WTC11 (cell line): ENCODE measurements around the gene ABCB10. TPM values are rescaled to one million over a fixed set of nuclear protein-coding genes. Genes with fewer than 3 reads are reported as not detected.

Source experiments
- ATAC-seq: fragments of 200-7000 bp; cut with Tn5 transposase; 2 replicates; pipeline ENCODE4 v1.10.0; 2021; ENCODE audit warnings: mild to moderate bottlenecking, moderate library complexity
- CTCF ChIA-PET: fragments of 300-600 bp; sonication (Branson Sonifier 250); formaldehyde crosslinking; loops from one replicate; lab custom pipeline; 2021; ENCODE audit warnings: antibody characterized with exemption; lab: Charles Lee
- POLR2A ChIA-PET: fragments of 350-600 bp; sonication (Branson Sonifier 250); formaldehyde crosslinking; loops from one replicate; lab custom pipeline; 2021; ENCODE audit warnings: antibody characterized with exemption; lab: Charles Lee
- DNase-seq: peaks from one replicate; pipeline ENCODE4 v3.0.0; 2021; ENCODE audit warnings: low spot score
- H3K27ac Mint-ChIP-seq: 2 replicates; pipeline ENCODE4 v1.8.0; 2021; ENCODE audit warnings: mixed read lengths
- H3K27me3 Mint-ChIP-seq: 2 replicates; pipeline ENCODE4 v1.8.0; 2021; ENCODE audit warnings: low read depth, mild to moderate bottlenecking, moderate library complexity, mixed read lengths
- H3K36me3 Mint-ChIP-seq: 2 replicates; pipeline ENCODE4 v1.8.0; 2021; ENCODE audit warnings: mixed read lengths
- H3K4me1 Mint-ChIP-seq: 2 replicates; pipeline ENCODE4 v1.8.0; 2022; ENCODE audit warnings: mixed read lengths
- H3K4me3 Mint-ChIP-seq: 2 replicates; pipeline ENCODE4 v1.8.0; 2021; ENCODE audit warnings: mild to moderate bottlenecking, moderate library complexity, mixed read lengths
- H3K9me3 Mint-ChIP-seq: 2 replicates; pipeline ENCODE4 v1.8.0; 2021; ENCODE audit warnings: mixed read lengths
- CREB1 ChIP-seq: sonication (generic); formaldehyde crosslinking; IDR thresholded peaks from 2 replicates; pipeline ENCODE4 v1.8.0; 2023; ENCODE audit warnings: mild to moderate bottlenecking, missing genetic modification reagents
- ELF4 ChIP-seq: sonication (generic); formaldehyde crosslinking; IDR thresholded peaks from 2 replicates; pipeline ENCODE4 v1.8.1; 2022; ENCODE audit warnings: low read depth, mild to moderate bottlenecking, moderate library complexity, missing genetic modification reagents
- FOXJ3 ChIP-seq: sonication (generic); formaldehyde crosslinking; IDR thresholded peaks from 2 replicates; pipeline ENCODE4 v1.9.0; 2021; ENCODE audit warnings: missing genetic modification reagents, mild to moderate bottlenecking, borderline replicate concordance
- GABPB1 ChIP-seq: sonication (generic); formaldehyde crosslinking; IDR thresholded peaks from 2 replicates; pipeline ENCODE4 v1.8.1; 2023; ENCODE audit warnings: mild to moderate bottlenecking, missing genetic modification reagents
- JAZF1 ChIP-seq: fragments of 250-450 bp; sonication (Bioruptor Pico); IDR thresholded peaks from 2 replicates; pipeline ENCODE4 v1.9.0; 2021; ENCODE audit warnings: moderate library complexity, mild to moderate bottlenecking, inconsistent platforms
- KAT7 ChIP-seq: sonication (generic); formaldehyde crosslinking; IDR thresholded peaks from 2 replicates; pipeline ENCODE4 v1.8.1; 2023; ENCODE audit warnings: missing genetic modification reagents, mild to moderate bottlenecking, borderline replicate concordance
- PRRX2 ChIP-seq: fragments of 250-450 bp; sonication (Bioruptor Pico); IDR thresholded peaks from 2 replicates; pipeline ENCODE4 v1.8.0; 2021; ENCODE audit warnings: mild to moderate bottlenecking
- ZBTB21 ChIP-seq: sonication (generic); formaldehyde crosslinking; IDR thresholded peaks from 2 replicates; pipeline ENCODE4 v1.8.1; 2023; ENCODE audit warnings: mild to moderate bottlenecking, missing genetic modification reagents, borderline replicate concordance
- ZNF121 ChIP-seq: sonication (generic); formaldehyde crosslinking; IDR thresholded peaks from 2 replicates; pipeline ENCODE4 v1.8.0; 2023; ENCODE audit warnings: missing genetic modification reagents
- ZNF138 ChIP-seq: sonication (generic); formaldehyde crosslinking; conservative IDR thresholded peaks from 2 replicates; pipeline ENCODE4 v1.8.1; 2022; ENCODE audit warnings: mild to moderate bottlenecking, moderate library complexity, missing genetic modification reagents
- ZNF671 ChIP-seq: fragments of 250-450 bp; sonication (Bioruptor Pico); IDR thresholded peaks from 2 replicates; pipeline ENCODE4 v1.8.0; 2021; ENCODE audit warnings: mild to moderate bottlenecking
- total RNA-seq: library from RNA; stranded (reverse); gene quantifications from 3 replicates; pipeline ENCODE4 v1.2.3, GENCODE V29; 2021
- TF ChIP-seq, protein P1 (sequence below): sonication (generic); formaldehyde crosslinking; conservative IDR thresholded peaks from 2 replicates; pipeline ENCODE4 v1.8.1; 2022; ENCODE audit warnings: mild to moderate bottlenecking, missing genetic modification reagents
- TF ChIP-seq, protein P2 (sequence below): sonication (generic); formaldehyde crosslinking; IDR thresholded peaks from 2 replicates; pipeline ENCODE4 v1.8.1; 2023; ENCODE audit warnings: mild to moderate bottlenecking, missing genetic modification reagents, borderline replicate concordance
- TF ChIP-seq, protein P3 (sequence below): sonication (generic); formaldehyde crosslinking; IDR thresholded peaks from 2 replicates; pipeline ENCODE4 v1.8.1; 2023; ENCODE audit warnings: mild to moderate bottlenecking, moderate library complexity, missing genetic modification reagents
- TF ChIP-seq, protein P4 (sequence below): fragments of 250-450 bp; sonication (Bioruptor Pico); IDR thresholded peaks from 2 replicates; pipeline ENCODE4 v1.9.0; 2021; ENCODE audit warnings: moderate library complexity, mild to moderate bottlenecking, inconsistent platforms, borderline replicate concordance
- TF ChIP-seq, protein P5 (sequence below): fragments of 250-450 bp; sonication (Bioruptor Pico); IDR thresholded peaks from 2 replicates; pipeline ENCODE4 v1.9.0; 2021; ENCODE audit warnings: mild to moderate bottlenecking
- TF ChIP-seq, protein P6 (sequence below): fragments of 250-450 bp; sonication (Bioruptor Pico); IDR thresholded peaks from 2 replicates; pipeline ENCODE4 v1.8.0; 2021; ENCODE audit warnings: mild to moderate bottlenecking
- TF ChIP-seq, protein P7 (sequence below): sonication (generic); formaldehyde crosslinking; conservative IDR thresholded peaks from 2 replicates; pipeline ENCODE4 v1.8.1; 2023; ENCODE audit warnings: mild to moderate bottlenecking, low read depth, missing genetic modification reagents, moderate library complexity
- TF ChIP-seq, protein P8 (sequence below): fragments of 250-450 bp; sonication (Bioruptor Pico); conservative IDR thresholded peaks from 2 replicates; pipeline ENCODE4 v1.9.0; 2021; ENCODE audit warnings: mild to moderate bottlenecking

Gene ABCB10
- total RNA-seq, 1 experiment from 2014 or later = 11.0 TPM

DNA sequence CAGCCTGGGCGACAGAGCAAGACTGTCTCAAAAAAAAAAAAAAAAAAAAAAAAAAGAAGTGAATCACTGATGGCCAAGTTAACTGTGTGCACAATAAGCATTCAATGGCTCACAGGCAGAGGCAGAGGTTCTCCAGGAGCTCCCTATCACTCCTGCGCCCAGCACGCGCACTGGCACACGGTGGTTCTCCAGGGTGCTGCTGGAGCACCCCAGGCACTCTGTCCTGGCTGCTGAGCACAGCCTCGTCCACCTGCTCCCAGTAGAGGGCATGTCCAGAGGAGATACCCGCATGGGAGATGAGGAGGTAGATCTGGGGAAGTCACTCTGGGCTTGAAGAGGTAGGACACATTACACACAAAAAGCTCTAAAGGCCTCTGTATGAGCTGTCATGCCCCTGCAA, 28.9 kb downstream of the ABCB10 start (continued):
- TF ChIP-seq, protein P1, sequence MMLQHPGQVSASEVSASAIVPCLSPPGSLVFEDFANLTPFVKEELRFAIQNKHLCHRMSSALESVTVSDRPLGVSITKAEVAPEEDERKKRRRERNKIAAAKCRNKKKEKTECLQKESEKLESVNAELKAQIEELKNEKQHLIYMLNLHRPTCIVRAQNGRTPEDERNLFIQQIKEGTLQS (CRISPR knock-in tag) = no peak
- TF ChIP-seq ZNF138 (CRISPR knock-in tag) = no peak
- TF ChIP-seq, protein P2, sequence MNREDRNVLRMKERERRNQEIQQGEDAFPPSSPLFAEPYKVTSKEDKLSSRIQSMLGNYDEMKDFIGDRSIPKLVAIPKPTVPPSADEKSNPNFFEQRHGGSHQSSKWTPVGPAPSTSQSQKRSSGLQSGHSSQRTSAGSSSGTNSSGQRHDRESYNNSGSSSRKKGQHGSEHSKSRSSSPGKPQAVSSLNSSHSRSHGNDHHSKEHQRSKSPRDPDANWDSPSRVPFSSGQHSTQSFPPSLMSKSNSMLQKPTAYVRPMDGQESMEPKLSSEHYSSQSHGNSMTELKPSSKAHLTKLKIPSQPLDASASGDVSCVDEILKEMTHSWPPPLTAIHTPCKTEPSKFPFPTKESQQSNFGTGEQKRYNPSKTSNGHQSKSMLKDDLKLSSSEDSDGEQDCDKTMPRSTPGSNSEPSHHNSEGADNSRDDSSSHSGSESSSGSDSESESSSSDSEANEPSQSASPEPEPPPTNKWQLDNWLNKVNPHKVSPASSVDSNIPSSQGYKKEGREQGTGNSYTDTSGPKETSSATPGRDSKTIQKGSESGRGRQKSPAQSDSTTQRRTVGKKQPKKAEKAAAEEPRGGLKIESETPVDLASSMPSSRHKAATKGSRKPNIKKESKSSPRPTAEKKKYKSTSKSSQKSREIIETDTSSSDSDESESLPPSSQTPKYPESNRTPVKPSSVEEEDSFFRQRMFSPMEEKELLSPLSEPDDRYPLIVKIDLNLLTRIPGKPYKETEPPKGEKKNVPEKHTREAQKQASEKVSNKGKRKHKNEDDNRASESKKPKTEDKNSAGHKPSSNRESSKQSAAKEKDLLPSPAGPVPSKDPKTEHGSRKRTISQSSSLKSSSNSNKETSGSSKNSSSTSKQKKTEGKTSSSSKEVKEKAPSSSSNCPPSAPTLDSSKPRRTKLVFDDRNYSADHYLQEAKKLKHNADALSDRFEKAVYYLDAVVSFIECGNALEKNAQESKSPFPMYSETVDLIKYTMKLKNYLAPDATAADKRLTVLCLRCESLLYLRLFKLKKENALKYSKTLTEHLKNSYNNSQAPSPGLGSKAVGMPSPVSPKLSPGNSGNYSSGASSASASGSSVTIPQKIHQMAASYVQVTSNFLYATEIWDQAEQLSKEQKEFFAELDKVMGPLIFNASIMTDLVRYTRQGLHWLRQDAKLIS (CRISPR knock-in tag) = no peak
- TF ChIP-seq, protein P3, sequence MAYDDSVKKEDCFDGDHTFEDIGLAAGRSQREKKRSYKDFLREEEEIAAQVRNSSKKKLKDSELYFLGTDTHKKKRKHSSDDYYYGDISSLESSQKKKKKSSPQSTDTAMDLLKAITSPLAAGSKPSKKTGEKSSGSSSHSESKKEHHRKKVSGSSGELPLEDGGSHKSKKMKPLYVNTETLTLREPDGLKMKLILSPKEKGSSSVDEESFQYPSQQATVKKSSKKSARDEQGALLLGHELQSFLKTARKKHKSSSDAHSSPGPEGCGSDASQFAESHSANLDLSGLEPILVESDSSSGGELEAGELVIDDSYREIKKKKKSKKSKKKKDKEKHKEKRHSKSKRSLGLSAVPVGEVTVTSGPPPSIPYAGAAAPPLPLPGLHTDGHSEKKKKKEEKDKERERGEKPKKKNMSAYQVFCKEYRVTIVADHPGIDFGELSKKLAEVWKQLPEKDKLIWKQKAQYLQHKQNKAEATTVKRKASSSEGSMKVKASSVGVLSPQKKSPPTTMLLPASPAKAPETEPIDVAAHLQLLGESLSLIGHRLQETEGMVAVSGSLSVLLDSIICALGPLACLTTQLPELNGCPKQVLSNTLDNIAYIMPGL (CRISPR knock-in tag) = no peak
- TF ChIP-seq, all 79 proteins: peak for 0

DNA sequence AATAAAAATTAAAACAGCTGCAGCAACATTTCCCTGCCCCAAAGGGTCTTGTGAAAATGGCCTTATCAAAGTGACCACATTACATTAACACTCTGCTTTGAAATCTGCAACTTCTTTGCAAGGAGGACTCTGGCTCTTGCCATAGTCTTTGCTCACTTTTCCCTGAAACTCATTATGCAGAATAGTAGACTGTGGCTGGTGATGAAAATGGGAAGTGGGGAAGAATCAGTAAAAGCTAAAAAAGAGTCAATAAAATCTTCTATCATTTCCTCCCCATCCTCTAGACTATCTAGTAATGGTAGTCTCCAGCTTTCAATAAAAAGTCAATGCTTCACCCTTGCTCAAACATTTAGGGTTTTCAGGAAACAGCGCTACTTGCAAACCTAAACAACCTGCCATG, 31.8 kb downstream of the ABCB10 start:
- Mint-ChIP-seq H3K4me1 (no peaks in the 10 kb centered on the region), H3K27ac (no peak overlapping the region), H3K9me3 (no peaks in the 10 kb centered on the region), H3K4me3 (no peak overlapping the region), H3K36me3 (peaks cover 32% of the 10 kb centered on the region), H3K27me3 (no peaks in the 10 kb centered on the region)
- ChIA-PET CTCF (interaction anchor here (1.7 to 2.2 kb wide), 2 partner anchors 11 to 32 kb away, joined by 6 to 8 read pairs; partner anchors contain the start of gene ABCB10), POLR2A (no interaction called here)
- TF ChIP-seq, protein P4, sequence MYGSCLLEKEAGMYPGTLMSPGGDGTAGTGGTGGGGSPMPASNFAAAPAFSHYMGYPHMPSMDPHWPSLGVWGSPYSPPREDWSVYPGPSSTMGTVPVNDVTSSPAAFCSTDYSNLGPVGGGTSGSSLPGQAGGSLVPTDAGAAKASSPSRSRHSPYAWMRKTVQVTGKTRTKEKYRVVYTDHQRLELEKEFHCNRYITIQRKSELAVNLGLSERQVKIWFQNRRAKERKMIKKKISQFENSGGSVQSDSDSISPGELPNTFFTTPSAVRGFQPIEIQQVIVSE = no peak
- TF ChIP-seq ZBTB21 (CRISPR knock-in tag) = no peak
- ATAC-seq (no peak), DNase-seq (no peak)

DNA sequence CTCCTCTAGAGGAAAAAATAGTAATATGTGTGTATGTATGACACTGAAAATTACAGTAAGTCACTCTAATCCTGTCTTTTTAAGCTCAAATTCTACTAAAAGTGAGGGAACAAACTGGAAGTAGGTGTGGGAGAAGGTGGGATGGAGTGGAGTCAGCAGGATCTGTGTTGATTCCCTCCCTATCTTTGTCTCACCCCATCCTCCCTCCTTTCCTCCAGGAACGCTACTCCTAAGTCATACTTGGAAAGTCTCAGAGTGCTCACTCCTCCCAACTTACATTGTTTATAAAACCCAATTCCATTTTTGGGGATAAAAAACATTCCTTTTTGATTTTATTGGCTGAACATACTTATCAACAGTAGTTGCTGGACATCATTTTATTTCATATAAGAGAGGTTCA, 35.5 kb downstream of the ABCB10 start:
- ChIA-PET POLR2A (no interaction called here), CTCF (no interaction called here)
- H3K27me3 Mint-ChIP-seq = no peaks in the 10 kb centered on the region
- no peaks in the 10 kb centered on the region for H3K9me3 Mint-ChIP-seq
- H3K36me3 Mint-ChIP-seq = peaks cover 21% of the 10 kb centered on the region
- ATAC-seq (no peak), DNase-seq (no peak)
- H3K4me1 Mint-ChIP-seq = no peaks in the 10 kb centered on the region
- no peak overlapping the region for H3K27ac Mint-ChIP-seq
- H3K4me3 Mint-ChIP-seq = no peak overlapping the region
- TF ChIP-seq KAT7 (no peak), ZNF121 (CRISPR knock-in tag) (no peak), CREB1 (CRISPR knock-in tag) (no peak), ZNF138 (CRISPR knock-in tag) (no peak), PRRX2 (no peak), ELF4 (CRISPR knock-in tag) (no peak), FOXJ3 (CRISPR knock-in tag) (no peak), JAZF1 (CRISPR knock-in tag) (no peak), GABPB1 (no peak), ZNF671 (no peak)
- TF ChIP-seq, protein P5, sequence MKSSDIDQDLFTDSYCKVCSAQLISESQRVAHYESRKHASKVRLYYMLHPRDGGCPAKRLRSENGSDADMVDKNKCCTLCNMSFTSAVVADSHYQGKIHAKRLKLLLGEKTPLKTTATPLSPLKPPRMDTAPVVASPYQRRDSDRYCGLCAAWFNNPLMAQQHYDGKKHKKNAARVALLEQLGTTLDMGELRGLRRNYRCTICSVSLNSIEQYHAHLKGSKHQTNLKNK (CRISPR knock-in tag) = no peak
- TF ChIP-seq, protein P6, sequence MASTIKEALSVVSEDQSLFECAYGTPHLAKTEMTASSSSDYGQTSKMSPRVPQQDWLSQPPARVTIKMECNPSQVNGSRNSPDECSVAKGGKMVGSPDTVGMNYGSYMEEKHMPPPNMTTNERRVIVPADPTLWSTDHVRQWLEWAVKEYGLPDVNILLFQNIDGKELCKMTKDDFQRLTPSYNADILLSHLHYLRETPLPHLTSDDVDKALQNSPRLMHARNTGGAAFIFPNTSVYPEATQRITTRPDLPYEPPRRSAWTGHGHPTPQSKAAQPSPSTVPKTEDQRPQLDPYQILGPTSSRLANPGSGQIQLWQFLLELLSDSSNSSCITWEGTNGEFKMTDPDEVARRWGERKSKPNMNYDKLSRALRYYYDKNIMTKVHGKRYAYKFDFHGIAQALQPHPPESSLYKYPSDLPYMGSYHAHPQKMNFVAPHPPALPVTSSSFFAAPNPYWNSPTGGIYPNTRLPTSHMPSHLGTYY (CRISPR knock-in tag) = no peak
- TF ChIP-seq, protein P7, sequence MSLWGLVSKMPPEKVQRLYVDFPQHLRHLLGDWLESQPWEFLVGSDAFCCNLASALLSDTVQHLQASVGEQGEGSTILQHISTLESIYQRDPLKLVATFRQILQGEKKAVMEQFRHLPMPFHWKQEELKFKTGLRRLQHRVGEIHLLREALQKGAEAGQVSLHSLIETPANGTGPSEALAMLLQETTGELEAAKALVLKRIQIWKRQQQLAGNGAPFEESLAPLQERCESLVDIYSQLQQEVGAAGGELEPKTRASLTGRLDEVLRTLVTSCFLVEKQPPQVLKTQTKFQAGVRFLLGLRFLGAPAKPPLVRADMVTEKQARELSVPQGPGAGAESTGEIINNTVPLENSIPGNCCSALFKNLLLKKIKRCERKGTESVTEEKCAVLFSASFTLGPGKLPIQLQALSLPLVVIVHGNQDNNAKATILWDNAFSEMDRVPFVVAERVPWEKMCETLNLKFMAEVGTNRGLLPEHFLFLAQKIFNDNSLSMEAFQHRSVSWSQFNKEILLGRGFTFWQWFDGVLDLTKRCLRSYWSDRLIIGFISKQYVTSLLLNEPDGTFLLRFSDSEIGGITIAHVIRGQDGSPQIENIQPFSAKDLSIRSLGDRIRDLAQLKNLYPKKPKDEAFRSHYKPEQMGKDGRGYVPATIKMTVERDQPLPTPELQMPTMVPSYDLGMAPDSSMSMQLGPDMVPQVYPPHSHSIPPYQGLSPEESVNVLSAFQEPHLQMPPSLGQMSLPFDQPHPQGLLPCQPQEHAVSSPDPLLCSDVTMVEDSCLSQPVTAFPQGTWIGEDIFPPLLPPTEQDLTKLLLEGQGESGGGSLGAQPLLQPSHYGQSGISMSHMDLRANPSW (CRISPR knock-in tag) = no peak
- TF ChIP-seq, protein P8, sequence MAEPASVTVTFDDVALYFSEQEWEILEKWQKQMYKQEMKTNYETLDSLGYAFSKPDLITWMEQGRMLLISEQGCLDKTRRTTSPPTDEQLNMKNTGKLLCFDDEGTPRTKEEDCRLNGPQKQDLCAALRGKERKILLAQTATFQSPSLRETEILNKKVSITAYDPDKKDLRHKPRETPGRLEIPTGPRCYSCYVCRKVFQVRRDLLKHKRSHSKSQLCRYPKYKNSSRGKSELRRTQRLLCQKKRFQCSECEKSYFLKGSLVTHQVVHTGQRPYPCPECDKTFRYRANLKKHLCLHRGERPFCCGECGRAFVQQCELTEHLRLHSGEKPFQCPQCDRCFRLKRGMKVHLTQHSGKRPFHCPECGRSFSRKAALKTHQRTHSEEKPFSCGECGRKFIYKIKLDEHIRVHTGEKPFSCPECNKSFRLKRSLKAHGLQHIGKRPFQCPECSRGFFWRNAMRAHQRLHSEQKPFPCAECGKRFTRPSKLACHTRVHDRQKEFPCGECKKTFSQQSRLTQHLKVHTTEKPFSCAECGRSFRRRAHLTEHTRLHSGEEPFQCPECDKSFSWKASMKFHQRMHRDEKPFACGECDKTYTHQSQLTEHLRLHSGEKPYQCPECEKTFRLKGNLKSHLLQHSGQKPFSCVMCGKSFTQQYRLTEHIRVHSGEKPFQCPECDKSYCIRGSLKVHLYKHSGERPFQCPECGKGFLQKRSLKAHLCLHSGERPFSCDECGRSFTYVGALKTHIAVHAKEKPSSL (CRISPR knock-in tag) = no peak
- TF ChIP-seq, protein P4 = no peak
